Adrenal gland (tissue), 12 donors: Measurements from ENCODE around the gene DUSP22. TPM values are rescaled to one million over a fixed set of nuclear protein-coding genes. Genes with fewer than 3 reads are reported as not detected.
"Not testable (repeated sequence)": the region's sequence is repeated elsewhere in the genome, so short reads cannot be mapped to it uniquely, and the experiment has no call there.

Experiments
- DNase-seq, 7 donors: peaks; one replicate each; pipeline ENCODE4 v3.0.0-alpha.2; 2019 to 2020
- H3K27ac ChIP-seq, 5 donors: fragments of 200-600 bp; sonication (generic) in 4 of 5; 1 replicate in 3 of 5; 2 replicates in 2 of 5; pipeline versions ENCODE4 v1.5.1 to v1.8.0; 2016 to 2020; ENCODE audit warnings: mild to moderate bottlenecking in 1 of 5
- H3K27me3 ChIP-seq: fragments of 200-600 bp; 2 replicates; pipeline ENCODE4 v1.8.0; 2021
- H3K36me3 ChIP-seq, 2 donors: fragments of 200-600 bp; replicated peaks in 1 of 2; 1 replicate in 1 of 2; 2 replicates in 1 of 2; pipeline versions ENCODE4 v1.5.1 to v1.8.0; 2018 to 2022
- H3K4me1 ChIP-seq, 2 donors: fragments of 200-600 bp; replicated peaks in 1 of 2; 1 replicate in 1 of 2; 2 replicates in 1 of 2; pipeline versions ENCODE4 v1.5.1 to v1.8.0; 2018 to 2021
- H3K4me3 ChIP-seq, 4 donors: fragments of 200-600 bp; sonication (generic) in 3 of 4; one replicate each; pipeline ENCODE4 v1.5.1; 2016 to 2018
- H3K9me3 ChIP-seq, 3 donors: fragments of 200-600 bp; sonication (generic) in 1 of 3; replicated peaks in 1 of 3; 1 replicate in 2 of 3; 2 replicates in 1 of 3; pipeline versions ENCODE4 v1.5.1 to v1.8.0; 2016 to 2021
- POLR2A ChIP-seq, 2 donors: fragments of 450-650 bp; IDR thresholded peaks; one replicate each; pipeline ENCODE4 v1.6.1; 2017; ENCODE audit warnings: antibody characterized with exemption in 2 of 2, mild to moderate bottlenecking in 2 of 2, moderate library complexity in 1 of 2
- WGBS, 4 donors: extraction: QIAGEN DNeasy Blood & Tissue Kit in 2 of 4; methylation state at CpG; one replicate each; pipeline versions ENCODE4 v1.1.5 to v1.1.7; 2013 to 2017; 5-methylcytosine and 5-hydroxymethylcytosine counted together
- intact Hi-C, 2 donors: fragments of 100-400 bp; cut with DNase I; formaldehyde crosslinking; loops; one replicate each; pipeline versions ENCODE4 v1.14.1 to v1.15.0; 2022 to 2023
- polyA plus RNA-seq, 3 donors: library from polyadenylated mRNA; stranded (reverse); fragments of 200-250 nt in 2 of 3; fragments of 350-450 nt in 1 of 3; fragmentation: Illumina TruSeq in 1 of 3; extraction: RNeasy Lipid Tissue Mini Kit (QIAGEN cat#74804) in 1 of 3; gene quantifications; one replicate each; pipeline ENCODE4 v1.2.3, GENCODE V29; 2013 to 2014
- total RNA-seq, 9 donors: library from RNA; depleted of rRNA in 4 of 9; stranded (reverse); fragments of >200 nt in 4 of 9; fragments of 120-200 nt in 1 of 9; fragmentation: NEBNext Ultra II Directional in 1 of 9; extraction: Animal tissue kit (Norgen Biotek cat#: 25700) in 1 of 9; gene quantifications; one replicate each; pipeline versions ENCODE4 v1.1.0 to v1.2.4, GENCODE V29; 2013 to 2023
- TF ChIP-seq, protein P1 (sequence below), 6 experiments: fragments of 450-650 bp in 4 of 6; fragments of 200-600 bp in 2 of 6; sonication (generic) in 1 of 6; IDR thresholded peaks; 1 replicate in 5 of 6; 2 replicates in 1 of 6; pipeline versions ENCODE4 v1.5.1 to v1.8.0; 2016 to 2021; ENCODE audit warnings: antibody characterized with exemption in 6 of 6, mild to moderate bottlenecking in 2 of 6, moderate library complexity in 1 of 6
- donor health status: healthy with polysubstance abuse.
- donor health status: Bipolar disorder and iron deficiency.
- donor health status: DM: yes; HTN: yes; CAD: no.
- donor health status: DM: no; HTN: no; CAD: no.
- donor health status: DM: no; HTN: no; CAD: no.
- donor health status: DM: yes; HTN: yes; CAD: no.

Gene DUSP22
- total and polyA plus RNA-seq, 12 donors, result 16.7 to 39.3 (median 25.9) TPM

GRCh38 chr6:373031-373430 is 80.7 kb downstream of the DUSP22 start:
- no peak for DNase-seq
- H3K27me3 ChIP-seq, result peaks cover 64% of the 10 kb centered on the region
- no peak overlapping the region for H3K27ac ChIP-seq
- WGBS, 4 donors, result 78 to 80% (median 78%) methylated on average over 8 of the region's 8 CpGs
- no peaks in the 10 kb centered on the region for H3K36me3 ChIP-seq
- no peaks in the 10 kb centered on the region for H3K9me3 ChIP-seq
- TF ChIP-seq, protein P1, sequence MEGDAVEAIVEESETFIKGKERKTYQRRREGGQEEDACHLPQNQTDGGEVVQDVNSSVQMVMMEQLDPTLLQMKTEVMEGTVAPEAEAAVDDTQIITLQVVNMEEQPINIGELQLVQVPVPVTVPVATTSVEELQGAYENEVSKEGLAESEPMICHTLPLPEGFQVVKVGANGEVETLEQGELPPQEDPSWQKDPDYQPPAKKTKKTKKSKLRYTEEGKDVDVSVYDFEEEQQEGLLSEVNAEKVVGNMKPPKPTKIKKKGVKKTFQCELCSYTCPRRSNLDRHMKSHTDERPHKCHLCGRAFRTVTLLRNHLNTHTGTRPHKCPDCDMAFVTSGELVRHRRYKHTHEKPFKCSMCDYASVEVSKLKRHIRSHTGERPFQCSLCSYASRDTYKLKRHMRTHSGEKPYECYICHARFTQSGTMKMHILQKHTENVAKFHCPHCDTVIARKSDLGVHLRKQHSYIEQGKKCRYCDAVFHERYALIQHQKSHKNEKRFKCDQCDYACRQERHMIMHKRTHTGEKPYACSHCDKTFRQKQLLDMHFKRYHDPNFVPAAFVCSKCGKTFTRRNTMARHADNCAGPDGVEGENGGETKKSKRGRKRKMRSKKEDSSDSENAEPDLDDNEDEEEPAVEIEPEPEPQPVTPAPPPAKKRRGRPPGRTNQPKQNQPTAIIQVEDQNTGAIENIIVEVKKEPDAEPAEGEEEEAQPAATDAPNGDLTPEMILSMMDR (IDR thresholded peaks at IDR 0.05), result no peak
- no peak for TF ChIP-seq POLR2A (IDR thresholded peaks at IDR 0.05)
- no peaks in the 10 kb centered on the region for H3K4me1 ChIP-seq
- intact Hi-C loops, result no loop called here
- no peak overlapping the region for H3K4me3 ChIP-seq

DNA sequence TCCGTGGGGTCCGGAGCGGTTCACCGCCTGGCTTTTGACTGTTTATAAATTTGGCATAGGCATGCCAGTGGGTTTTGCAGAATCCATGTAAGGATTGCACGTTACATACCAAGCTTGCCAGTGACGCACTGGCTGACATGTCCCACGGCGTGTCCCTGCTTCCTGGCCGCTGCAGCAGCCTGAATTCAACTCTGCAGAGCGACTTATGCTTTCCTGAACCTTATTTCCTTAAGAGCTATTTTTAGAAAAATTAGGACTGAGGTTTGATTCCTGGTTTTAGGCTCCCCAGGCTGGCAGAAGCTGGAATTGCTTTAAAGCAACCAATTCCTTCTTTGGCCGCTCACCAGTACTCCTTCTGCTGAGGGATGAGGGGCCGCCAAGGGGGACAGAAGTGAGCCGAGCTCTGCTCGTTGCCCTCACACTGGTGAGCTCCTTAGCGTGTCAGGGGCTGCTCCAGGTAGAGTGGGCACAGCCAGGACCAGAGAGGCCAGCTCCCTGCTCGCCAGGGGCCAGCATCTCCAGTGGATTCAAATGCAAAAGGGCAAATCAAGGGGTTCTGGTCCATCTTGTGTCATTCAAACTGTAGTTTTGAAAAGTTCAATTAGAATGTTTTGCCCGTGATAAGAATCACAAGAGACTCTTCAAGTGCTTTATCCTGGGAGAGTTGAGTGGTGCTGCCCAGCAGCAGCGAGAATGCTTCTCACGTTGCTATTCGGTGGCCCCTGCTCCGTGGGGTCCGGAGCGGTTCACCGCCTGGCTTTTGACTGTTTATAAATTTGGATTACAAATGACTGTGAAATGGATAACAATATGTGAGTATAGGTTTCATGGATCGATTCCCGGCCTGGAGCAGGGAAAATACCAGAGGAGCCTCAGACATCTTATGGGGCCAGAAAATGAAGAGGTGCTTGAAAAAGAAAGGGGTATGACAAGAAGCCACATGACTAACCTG is 81.8 kb downstream of the DUSP22 start:
- H3K4me1 ChIP-seq, result no peaks in the 10 kb centered on the region
- H3K36me3 ChIP-seq, result no peaks in the 10 kb centered on the region
- no peak for DNase-seq
- WGBS, 4 donors, result 64 to 71% (median 70%) methylated on average over 26 of the region's 26 CpGs
- H3K4me3 ChIP-seq, result no peak overlapping the region
- H3K27me3 ChIP-seq, result peaks cover 62% of the 10 kb centered on the region
- H3K27ac ChIP-seq, result no peak overlapping the region
- TF ChIP-seq POLR2A (IDR thresholded peaks at IDR 0.05), result no peak
- TF ChIP-seq, protein P1 (IDR thresholded peaks at IDR 0.05), result peak in 1 of 6 experiments; percentile 22
- no peaks in the 10 kb centered on the region for H3K9me3 ChIP-seq
- intact Hi-C loops, result no loop called here

DNA sequence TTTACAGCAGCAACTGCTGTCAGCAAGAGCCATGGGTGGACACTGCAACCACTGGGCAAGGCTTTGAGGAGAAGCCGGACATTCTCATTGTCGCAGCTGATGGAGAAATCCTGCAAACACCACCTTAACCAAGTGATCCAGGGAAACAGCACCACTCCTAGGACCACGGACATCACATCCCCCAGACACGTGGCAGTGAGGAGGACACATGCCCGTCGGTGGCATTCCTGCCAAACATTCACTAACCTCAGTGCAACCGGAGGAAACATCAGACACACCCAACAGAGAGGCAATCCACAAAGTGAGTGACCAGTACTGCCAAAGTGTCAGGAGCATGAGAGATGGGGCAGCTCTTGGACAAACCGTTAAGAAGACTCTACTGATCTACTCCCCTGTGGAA is 82.7 kb downstream of the DUSP22 start:
- H3K36me3 ChIP-seq, result no peaks in the 10 kb centered on the region
- H3K9me3 ChIP-seq, result no peaks in the 10 kb centered on the region
- H3K27me3 ChIP-seq, result peaks cover 62% of the 10 kb centered on the region
- intact Hi-C loops, result no loop called here
- no peak overlapping the region for H3K27ac ChIP-seq
- H3K4me3 ChIP-seq, result no peak overlapping the region
- no peaks in the 10 kb centered on the region for H3K4me1 ChIP-seq
- 74 to 86% (median 76%) methylated on average over 8 of the region's 8 CpGs for WGBS, 4 donors
- no peak for DNase-seq
- TF ChIP-seq, protein P1 (IDR thresholded peaks at IDR 0.05), result no peak
- TF ChIP-seq POLR2A (IDR thresholded peaks at IDR 0.05), result no peak

DNA sequence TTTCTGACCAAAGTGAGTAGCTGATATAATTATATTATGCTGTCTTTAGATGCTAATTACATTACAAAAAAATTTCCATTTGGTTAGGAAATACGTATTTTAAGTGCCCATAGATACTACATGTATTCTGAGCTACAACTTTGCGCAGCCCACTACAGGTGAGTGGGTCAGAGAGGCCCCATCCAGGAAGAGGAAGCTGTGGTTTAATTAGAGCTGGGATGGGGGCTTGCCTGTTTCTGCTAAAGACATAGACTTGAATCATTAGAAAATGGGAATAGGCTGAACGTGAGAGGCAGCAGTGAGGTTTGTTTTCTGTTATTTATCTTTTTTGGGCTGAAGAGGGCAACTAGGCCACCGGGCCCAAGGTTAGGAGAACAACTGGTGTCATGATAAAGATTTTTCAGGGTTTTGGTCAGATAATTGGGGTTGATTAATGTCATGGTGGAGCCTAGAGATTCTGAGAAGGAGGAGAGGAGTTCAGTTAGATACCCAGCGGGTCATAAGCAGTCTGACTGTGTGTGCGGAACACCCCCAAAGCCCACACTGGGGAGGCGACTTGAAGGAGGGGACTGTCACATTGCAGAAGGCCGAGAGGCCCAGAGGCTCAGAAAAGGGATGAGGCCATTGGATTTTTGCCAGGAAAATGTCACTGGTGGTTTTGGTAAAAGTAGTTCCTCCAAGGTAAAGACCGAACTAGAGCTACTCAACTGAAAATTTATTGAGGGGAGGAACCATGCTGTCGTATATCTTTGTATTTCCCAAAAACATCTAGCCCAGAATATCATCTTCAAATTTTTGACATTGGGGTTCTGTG is 84.7 kb downstream of the DUSP22 start:
- H3K9me3 ChIP-seq, result no peaks in the 10 kb centered on the region
- no peak for DNase-seq
- WGBS, 4 donors, result 66 to 68% (median 66%) methylated on average over 10 of the region's 10 CpGs
- H3K4me3 ChIP-seq, result no peak overlapping the region
- H3K27me3 ChIP-seq, result peaks cover 68% of the 10 kb centered on the region
- no peaks in the 10 kb centered on the region for H3K36me3 ChIP-seq
- H3K4me1 ChIP-seq, result no peaks in the 10 kb centered on the region
- H3K27ac ChIP-seq, result no peak overlapping the region
- no peak for TF ChIP-seq POLR2A (IDR thresholded peaks at IDR 0.05)
- TF ChIP-seq, protein P1 (IDR thresholded peaks at IDR 0.05), result no peak
- intact Hi-C loops, result no loop called here

- 82 to 84% (median 83%) methylated on average over 13 of the region's 13 CpGs for WGBS, 4 donors
- H3K27me3 ChIP-seq, result peaks cover 63% of the 10 kb centered on the region
- intact Hi-C loops, H3K4me3 ChIP-seq, H3K4me1 ChIP-seq, H3K36me3 ChIP-seq, H3K27ac ChIP-seq, DNase-seq, H3K9me3 ChIP-seq: not testable (repeated sequence)
Measured at GRCh38 chr6:377641-378020, 85.3 kb downstream of the DUSP22 start.
